WERI-Rb-1 (cell line): ENCODE results near the gene FAM209A.

Experiments used
- DNase-seq: peaks from one replicate; pipeline ENCODE4 v3.0.0-alpha.2; 2020
- H3K27ac ChIP-seq: fragments of 250-450 bp; sonication (Bioruptor Pico); 2 replicates; pipeline ENCODE4 v1.5.1; 2020; ENCODE audit warnings: mild to moderate bottlenecking, moderate library complexity
- H3K27me3 ChIP-seq: fragments of 250-450 bp; sonication (Bioruptor Pico); 2 replicates; pipeline ENCODE4 v1.5.1; 2021; ENCODE audit warnings: mild to moderate bottlenecking, low read depth, moderate library complexity; ENCODE audit not compliant: insufficient read depth, severe bottlenecking
- H3K36me3 ChIP-seq: fragments of 250-450 bp; sonication (Bioruptor Pico); 2 replicates; pipeline ENCODE4 v1.5.1; 2020; ENCODE audit warnings: mild to moderate bottlenecking, moderate library complexity
- H3K4me3 ChIP-seq: 2 replicates; pipeline ENCODE4 v1.5.1; 2011; ENCODE audit warnings: low read depth, mild to moderate bottlenecking, control low read depth, low read length
- H3K9me3 ChIP-seq: fragments of 250-450 bp; sonication (Bioruptor Pico); 2 replicates; pipeline ENCODE4 v1.5.1; 2021; ENCODE audit warnings: mild to moderate bottlenecking, moderate library complexity; ENCODE audit not compliant: severe bottlenecking
- CTCF ChIP-seq: IDR thresholded peaks from 2 replicates; pipeline ENCODE4 v1.5.1; 2011; ENCODE audit warnings: low read depth, mild to moderate bottlenecking, control low read depth, inconsistent platforms, low read length

Gene FAM209A

GRCh38 chr20:56504373-56505005 is 20.1 kb upstream of the FAM209A start:
- Histone ChIP-seq H3K36me3 (no peaks in the 10 kb centered on the region), H3K9me3 (no peaks in the 10 kb centered on the region), H3K27me3 (no peaks in the 10 kb centered on the region), H3K4me3 (no peak overlapping the region), H3K27ac (no peak overlapping the region)
- DNase-seq, result peak; percentile 9
- peak; percentile 72 for TF ChIP-seq CTCF

- H3K27ac ChIP-seq, result no peak overlapping the region
- no peak for DNase-seq
Observed at GRCh38 chr20:56506103-56506502, 18.4 kb upstream of the FAM209A start.

GRCh38 chr20:56511926-56512325 is 12.6 kb upstream of the FAM209A start:
- no peaks in the 10 kb centered on the region for H3K27me3 ChIP-seq

More at GRCh38 chr20:56506103-56506502, 18.4 kb upstream of the FAM209A start:
- no peaks in the 10 kb centered on the region for H3K36me3 ChIP-seq
- no peak for TF ChIP-seq CTCF
- H3K9me3 ChIP-seq, result no peaks in the 10 kb centered on the region
- no peak overlapping the region for H3K4me3 ChIP-seq
- H3K27me3 ChIP-seq, result no peaks in the 10 kb centered on the region

GRCh38 chr20:56513161-56514150 is 11.1 kb upstream of the FAM209A start:
- H3K36me3 ChIP-seq, result peaks cover 16% of the 10 kb centered on the region
- H3K4me3 ChIP-seq, result no peak overlapping the region
- H3K9me3 ChIP-seq, result no peaks in the 10 kb centered on the region
- DNase-seq, result no peak
- no peak overlapping the region for H3K27ac ChIP-seq
- no peak for TF ChIP-seq CTCF
- no peaks in the 10 kb centered on the region for H3K27me3 ChIP-seq

More at GRCh38 chr20:56511926-56512325, 12.6 kb upstream of the FAM209A start:
- no peak for TF ChIP-seq CTCF
- Histone ChIP-seq H3K36me3 (peaks cover 3% of the 10 kb centered on the region), H3K9me3 (no peaks in the 10 kb centered on the region), H3K27ac (no peak overlapping the region), H3K4me3 (no peak overlapping the region)
- DNase-seq, result no peak

- H3K27ac ChIP-seq, result no peak overlapping the region
- peaks cover 29% of the 10 kb centered on the region for H3K36me3 ChIP-seq
- H3K27me3 ChIP-seq, result no peaks in the 10 kb centered on the region
- no peak for DNase-seq
- TF ChIP-seq CTCF, result no peak
- H3K4me3 ChIP-seq, result no peak overlapping the region
- H3K9me3 ChIP-seq, result peaks cover 8% of the 10 kb centered on the region
Observed at GRCh38 chr20:56516631-56517030, 7.9 kb upstream of the FAM209A start.
